ENCODE data around the gene MYZAP.
A peak's percentile ranks its signal among the peaks of the same experiment; 100 is the strongest.

The MYZAP gene

GRCh38 chr15:57565311-57565710 lies 26.4 kb upstream of the MYZAP start:
- Histone ChIP-seq H3K27me3 (replicated peaks; ENCODE audit: control insufficient read depth, insufficient read depth, low read length) (no peaks in the 10 kb centered on the region), H3K36me3 (ENCODE audit: control insufficient read depth, insufficient read depth, low read length, severe bottlenecking) (no peaks in the 10 kb centered on the region), H3K9ac (ENCODE audit: low read length) (no peak overlapping the region), H3K4me1 (ENCODE audit: control insufficient read depth, insufficient read depth, low read length) (peaks cover 14% of the 10 kb centered on the region), H3K9me3 (ENCODE audit: control insufficient read depth, low read length) (no peaks in the 10 kb centered on the region), H3K4me3 (ENCODE audit: low read length) (no peak overlapping the region)
- DNase-seq (ENCODE audit: low read depth): no peak

GRCh38 chr15:57566834-57567233 lies 24.9 kb upstream of the MYZAP start:
- no peak for DNase-seq (ENCODE audit: low read depth)
- H3K9ac ChIP-seq (ENCODE audit: low read length): no peak overlapping the region
- no peak overlapping the region for H3K4me3 ChIP-seq (ENCODE audit: low read length)

GRCh38 chr15:57567891-57568290 lies 23.8 kb upstream of the MYZAP start:
- Histone ChIP-seq H3K36me3 (ENCODE audit: control insufficient read depth, insufficient read depth, low read length, severe bottlenecking) (no peaks in the 10 kb centered on the region), H3K9me3 (ENCODE audit: control insufficient read depth, low read length) (no peaks in the 10 kb centered on the region), H3K4me1 (ENCODE audit: control insufficient read depth, insufficient read depth, low read length) (peaks cover 13% of the 10 kb centered on the region), H3K9ac (ENCODE audit: low read length) (no peak overlapping the region), H3K27me3 (replicated peaks; ENCODE audit: control insufficient read depth, insufficient read depth, low read length) (no peaks in the 10 kb centered on the region), H3K4me3 (ENCODE audit: low read length) (no peak overlapping the region)
- no peak for DNase-seq (ENCODE audit: low read depth)

More at GRCh38 chr15:57566834-57567233, 24.9 kb upstream of the MYZAP start:
- H3K27me3 ChIP-seq (replicated peaks; ENCODE audit: control insufficient read depth, insufficient read depth, low read length): no peaks in the 10 kb centered on the region
- H3K36me3 ChIP-seq (ENCODE audit: control insufficient read depth, insufficient read depth, low read length, severe bottlenecking): no peaks in the 10 kb centered on the region
- no peaks in the 10 kb centered on the region for H3K9me3 ChIP-seq (ENCODE audit: control insufficient read depth, low read length)
- H3K4me1 ChIP-seq (ENCODE audit: control insufficient read depth, insufficient read depth, low read length): peaks cover 10% of the 10 kb centered on the region

GRCh38 chr15:57568299-57568698 lies 23.4 kb upstream of the MYZAP start:
- no peaks in the 10 kb centered on the region for H3K27me3 ChIP-seq (replicated peaks; ENCODE audit: control insufficient read depth, insufficient read depth, low read length)
- no peak overlapping the region for H3K4me3 ChIP-seq (ENCODE audit: low read length)
- H3K36me3 ChIP-seq (ENCODE audit: control insufficient read depth, insufficient read depth, low read length, severe bottlenecking): no peaks in the 10 kb centered on the region
- no peak overlapping the region for H3K9ac ChIP-seq (ENCODE audit: low read length)
- peaks cover 13% of the 10 kb centered on the region for H3K4me1 ChIP-seq (ENCODE audit: control insufficient read depth, insufficient read depth, low read length)
- DNase-seq (ENCODE audit: low read depth): no peak
- H3K9me3 ChIP-seq (ENCODE audit: control insufficient read depth, low read length): no peaks in the 10 kb centered on the region

GRCh38 chr15:57570340-57570739 lies 21.4 kb upstream of the MYZAP start:
- H3K4me1 ChIP-seq (ENCODE audit: control insufficient read depth, insufficient read depth, low read length): peaks cover 13% of the 10 kb centered on the region
- H3K9me3 ChIP-seq (ENCODE audit: control insufficient read depth, low read length): no peaks in the 10 kb centered on the region
- no peaks in the 10 kb centered on the region for H3K36me3 ChIP-seq (ENCODE audit: control insufficient read depth, insufficient read depth, low read length, severe bottlenecking)
- H3K9ac ChIP-seq (ENCODE audit: low read length): no peak overlapping the region
- H3K27me3 ChIP-seq (replicated peaks; ENCODE audit: control insufficient read depth, insufficient read depth, low read length): no peaks in the 10 kb centered on the region
- DNase-seq (ENCODE audit: low read depth): no peak
- no peak overlapping the region for H3K4me3 ChIP-seq (ENCODE audit: low read length)

- DNase-seq (ENCODE audit: low read depth): peak; percentile 42
- H3K9me3 ChIP-seq (ENCODE audit: control insufficient read depth, low read length): no peaks in the 10 kb centered on the region
- no peaks in the 10 kb centered on the region for H3K27me3 ChIP-seq (replicated peaks; ENCODE audit: control insufficient read depth, insufficient read depth, low read length)
- no peaks in the 10 kb centered on the region for H3K36me3 ChIP-seq (ENCODE audit: control insufficient read depth, insufficient read depth, low read length, severe bottlenecking)
- no peak overlapping the region for H3K4me3 ChIP-seq (ENCODE audit: low read length)
- H3K4me1 ChIP-seq (ENCODE audit: control insufficient read depth, insufficient read depth, low read length): peaks cover 13% of the 10 kb centered on the region
- H3K9ac ChIP-seq (ENCODE audit: low read length): no peak overlapping the region
Observed at GRCh38 chr15:57570994-57571393, 20.7 kb upstream of the MYZAP start.

- Histone ChIP-seq H3K9ac (ENCODE audit: low read length) (no peak overlapping the region), H3K36me3 (ENCODE audit: control insufficient read depth, insufficient read depth, low read length, severe bottlenecking) (no peaks in the 10 kb centered on the region), H3K4me3 (ENCODE audit: low read length) (no peak overlapping the region), H3K27me3 (replicated peaks; ENCODE audit: control insufficient read depth, insufficient read depth, low read length) (no peaks in the 10 kb centered on the region), H3K4me1 (ENCODE audit: control insufficient read depth, insufficient read depth, low read length) (peaks cover 9% of the 10 kb centered on the region), H3K9me3 (ENCODE audit: control insufficient read depth, low read length) (no peaks in the 10 kb centered on the region)
- DNase-seq (ENCODE audit: low read depth): no peak
Observed at GRCh38 chr15:57571725-57572124, 20.0 kb upstream of the MYZAP start.

GRCh38 chr15:57572468-57572867 lies 19.2 kb upstream of the MYZAP start:
- DNase-seq (ENCODE audit: low read depth): peak; percentile 49
- Histone ChIP-seq H3K4me1 (ENCODE audit: control insufficient read depth, insufficient read depth, low read length) (peaks cover 3% of the 10 kb centered on the region), H3K36me3 (ENCODE audit: control insufficient read depth, insufficient read depth, low read length, severe bottlenecking) (no peaks in the 10 kb centered on the region), H3K9me3 (ENCODE audit: control insufficient read depth, low read length) (no peaks in the 10 kb centered on the region), H3K9ac (ENCODE audit: low read length) (no peak overlapping the region), H3K27me3 (replicated peaks; ENCODE audit: control insufficient read depth, insufficient read depth, low read length) (peaks cover 5% of the 10 kb centered on the region), H3K4me3 (ENCODE audit: low read length) (no peak overlapping the region)

GRCh38 chr15:57573151-57573550 lies 18.6 kb upstream of the MYZAP start:
- no peak for DNase-seq (ENCODE audit: low read depth)
- peaks cover 3% of the 10 kb centered on the region for H3K4me1 ChIP-seq (ENCODE audit: control insufficient read depth, insufficient read depth, low read length)
- no peaks in the 10 kb centered on the region for H3K36me3 ChIP-seq (ENCODE audit: control insufficient read depth, insufficient read depth, low read length, severe bottlenecking)
- H3K9me3 ChIP-seq (ENCODE audit: control insufficient read depth, low read length): no peaks in the 10 kb centered on the region
- H3K4me3 ChIP-seq (ENCODE audit: low read length): no peak overlapping the region
- peaks cover 12% of the 10 kb centered on the region for H3K27me3 ChIP-seq (replicated peaks; ENCODE audit: control insufficient read depth, insufficient read depth, low read length)
- H3K9ac ChIP-seq (ENCODE audit: low read length): no peak overlapping the region

- peaks cover 31% of the 10 kb centered on the region for H3K27me3 ChIP-seq (replicated peaks; ENCODE audit: control insufficient read depth, insufficient read depth, low read length)
- peaks cover 7% of the 10 kb centered on the region for H3K4me1 ChIP-seq (ENCODE audit: control insufficient read depth, insufficient read depth, low read length)
- no peaks in the 10 kb centered on the region for H3K36me3 ChIP-seq (ENCODE audit: control insufficient read depth, insufficient read depth, low read length, severe bottlenecking)
- no peak overlapping the region for H3K9ac ChIP-seq (ENCODE audit: low read length)
- H3K9me3 ChIP-seq (ENCODE audit: control insufficient read depth, low read length): no peaks in the 10 kb centered on the region
- DNase-seq (ENCODE audit: low read depth): no peak
- no peak overlapping the region for H3K4me3 ChIP-seq (ENCODE audit: low read length)
Observed at GRCh38 chr15:57575363-57575762, 16.3 kb upstream of the MYZAP start.

- no peak for DNase-seq (ENCODE audit: low read depth)
- Histone ChIP-seq H3K4me3 (ENCODE audit: low read length) (no peak overlapping the region), H3K4me1 (ENCODE audit: control insufficient read depth, insufficient read depth, low read length) (peaks cover 3% of the 10 kb centered on the region), H3K9me3 (ENCODE audit: control insufficient read depth, low read length) (peaks cover 13% of the 10 kb centered on the region), H3K9ac (ENCODE audit: low read length) (no peak overlapping the region), H3K27me3 (replicated peaks; ENCODE audit: control insufficient read depth, insufficient read depth, low read length) (peaks cover 47% of the 10 kb centered on the region), H3K36me3 (ENCODE audit: control insufficient read depth, insufficient read depth, low read length, severe bottlenecking) (no peaks in the 10 kb centered on the region)
Observed at GRCh38 chr15:57578288-57578900, 13.3 kb upstream of the MYZAP start.

- H3K4me1 ChIP-seq (ENCODE audit: control insufficient read depth, insufficient read depth, low read length): peaks cover 3% of the 10 kb centered on the region
- no peak overlapping the region for H3K4me3 ChIP-seq (ENCODE audit: low read length)
- peaks cover 47% of the 10 kb centered on the region for H3K27me3 ChIP-seq (replicated peaks; ENCODE audit: control insufficient read depth, insufficient read depth, low read length)
- no peak overlapping the region for H3K9ac ChIP-seq (ENCODE audit: low read length)
- no peaks in the 10 kb centered on the region for H3K36me3 ChIP-seq (ENCODE audit: control insufficient read depth, insufficient read depth, low read length, severe bottlenecking)
- no peak for DNase-seq (ENCODE audit: low read depth)
- H3K9me3 ChIP-seq (ENCODE audit: control insufficient read depth, low read length): peaks cover 18% of the 10 kb centered on the region
Observed at GRCh38 chr15:57580428-57580827, 11.3 kb upstream of the MYZAP start.

Data from adipocyte (in vitro differentiated cells).